ENCODE data around the gene GTPBP4. TPM values are rescaled to one million over a fixed set of nuclear protein-coding genes. Genes with fewer than 3 reads are reported as not detected.
"Not testable (repeated sequence)": the region's sequence is repeated elsewhere in the genome, so short reads cannot be mapped to it uniquely, and the experiment has no call there.

Gene GTPBP4
- polyA plus RNA-seq, 5 donors, result 53.3 to 62.4 (median 55.7) TPM

- DNase-seq, result no peak
Observed at GRCh38 chr10:1020958-1021357, 32.7 kb downstream of the GTPBP4 start.

- DNase-seq, result no peak
Observed at GRCh38 chr10:1022413-1022812, 34.2 kb downstream of the GTPBP4 start.

GRCh38 chr10:1024103-1024502, 35.9 kb downstream of the GTPBP4 start:
- DNase-seq, result no peak

- no peak for DNase-seq
Observed at GRCh38 chr10:1025683-1026082, 37.4 kb downstream of the GTPBP4 start, which contains the start of gene IDI2. Gene IDI2, minus strand, starts transcription at chr10:1025859. Its CDS starts 1,136 bp downstream, at chr10:1024723.

- no peak for DNase-seq
Observed at GRCh38 chr10:1026578-1026977, 38.3 kb downstream of the GTPBP4 start.

GRCh38 chr10:1029838-1030237, 41.6 kb downstream of the GTPBP4 start:
- no peak for DNase-seq

- DNase-seq, result no peak
Observed at GRCh38 chr10:1033601-1034000, 45.4 kb downstream of the GTPBP4 start.

GRCh38 chr10:1034758-1035157, 46.5 kb downstream of the GTPBP4 start:
- no peak for DNase-seq

- DNase-seq, result no peak
Observed at GRCh38 chr10:1035201-1035600, 47.0 kb downstream of the GTPBP4 start.

- DNase-seq, result no peak
Observed at GRCh38 chr10:1036341-1036791, 48.1 kb downstream of the GTPBP4 start.

GRCh38 chr10:1037098-1037497, 48.9 kb downstream of the GTPBP4 start:
- DNase-seq, result no peak

- DNase-seq, result not testable (repeated sequence)
Observed at GRCh38 chr10:1038769-1039168, 50.5 kb downstream of the GTPBP4 start.

GRCh38 chr10:1040133-1040532, 51.9 kb downstream of the GTPBP4 start:
- DNase-seq, result no peak

- DNase-seq, result no peak
Observed at GRCh38 chr10:1041514-1041913, 53.3 kb downstream of the GTPBP4 start.

- DNase-seq, result no peak
Observed at GRCh38 chr10:1043532-1043995, 55.3 kb downstream of the GTPBP4 start.

- DNase-seq, result no peak
Observed at GRCh38 chr10:1044146-1044545, 55.9 kb downstream of the GTPBP4 start.

- DNase-seq, result no peak
Observed at GRCh38 chr10:1044964-1045363, 56.7 kb downstream of the GTPBP4 start.

- no peak for DNase-seq
Observed at GRCh38 chr10:1045415-1045814, 57.2 kb downstream of the GTPBP4 start.

- DNase-seq, result no peak
Observed at GRCh38 chr10:1047937-1048336, 59.7 kb downstream of the GTPBP4 start.

GRCh38 chr10:1048349-1048731, 60.1 kb downstream of the GTPBP4 start:
- DNase-seq, result no peak

- peak; percentile 97 to 98 for DNase-seq
Observed at GRCh38 chr10:1048732-1049424, 60.6 kb downstream of the GTPBP4 start, which contains the start of gene IDI1. Gene IDI1, minus strand, starts transcription at chr10:1049119. Its CDS starts 116 bp downstream, at chr10:1049003.

- DNase-seq, result no peak
Observed at GRCh38 chr10:1049425-1049958, 61.3 kb downstream of the GTPBP4 start.

- no peak for DNase-seq
Observed at GRCh38 chr10:1050145-1050544, 61.9 kb downstream of the GTPBP4 start.

Measured in right lung (tissue), 5 donors.